Adrenal gland (tissue), 12 donors: ENCODE data around the gene ANKRD10. TPM values are rescaled to one million over a fixed set of nuclear protein-coding genes. Genes with fewer than 3 reads are reported as not detected.

Experiments
- DNase-seq, 7 donors: peaks; one replicate each; pipeline ENCODE4 v3.0.0-alpha.2; 2019 to 2020
- H3K27ac ChIP-seq, 5 donors: fragments of 200-600 bp; sonication (generic) in 4 of 5; 1 replicate in 3 of 5; 2 replicates in 2 of 5; pipeline versions ENCODE4 v1.5.1 to v1.8.0; 2016 to 2020; ENCODE audit warnings: mild to moderate bottlenecking in 1 of 5
- H3K27me3 ChIP-seq: fragments of 200-600 bp; 2 replicates; pipeline ENCODE4 v1.8.0; 2021
- H3K36me3 ChIP-seq, 2 donors: fragments of 200-600 bp; replicated peaks in 1 of 2; 1 replicate in 1 of 2; 2 replicates in 1 of 2; pipeline versions ENCODE4 v1.5.1 to v1.8.0; 2018 to 2022
- H3K4me1 ChIP-seq, 2 donors: fragments of 200-600 bp; replicated peaks in 1 of 2; 1 replicate in 1 of 2; 2 replicates in 1 of 2; pipeline versions ENCODE4 v1.5.1 to v1.8.0; 2018 to 2021
- H3K4me3 ChIP-seq, 4 donors: fragments of 200-600 bp; sonication (generic) in 3 of 4; one replicate each; pipeline ENCODE4 v1.5.1; 2016 to 2018
- H3K9me3 ChIP-seq, 3 donors: fragments of 200-600 bp; sonication (generic) in 1 of 3; replicated peaks in 1 of 3; 1 replicate in 2 of 3; 2 replicates in 1 of 3; pipeline versions ENCODE4 v1.5.1 to v1.8.0; 2016 to 2021
- POLR2A ChIP-seq, 2 donors: fragments of 450-650 bp; IDR thresholded peaks; one replicate each; pipeline ENCODE4 v1.6.1; 2017; ENCODE audit warnings: antibody characterized with exemption in 2 of 2, mild to moderate bottlenecking in 2 of 2, moderate library complexity in 1 of 2
- WGBS, 4 donors: extraction: QIAGEN DNeasy Blood & Tissue Kit in 2 of 4; methylation state at CpG; one replicate each; pipeline versions ENCODE4 v1.1.5 to v1.1.7; 2013 to 2017; 5-methylcytosine and 5-hydroxymethylcytosine counted together
- intact Hi-C, 2 donors: fragments of 100-400 bp; cut with DNase I; formaldehyde crosslinking; loops; one replicate each; pipeline versions ENCODE4 v1.14.1 to v1.15.0; 2022 to 2023
- polyA plus RNA-seq, 3 donors: library from polyadenylated mRNA; stranded (reverse); fragments of 200-250 nt in 2 of 3; fragments of 350-450 nt in 1 of 3; fragmentation: Illumina TruSeq in 1 of 3; extraction: RNeasy Lipid Tissue Mini Kit (QIAGEN cat#74804) in 1 of 3; gene quantifications; one replicate each; pipeline ENCODE4 v1.2.3, GENCODE V29; 2013 to 2014
- small RNA-seq, 2 donors: library from RNA; depleted of rRNA; stranded (forward); fragments of <200 nt; gene quantifications; one replicate each; pipeline ENCODE3, GENCODE V24; 2016
- total RNA-seq, 9 donors: library from RNA; depleted of rRNA in 4 of 9; stranded (reverse); fragments of >200 nt in 4 of 9; fragments of 120-200 nt in 1 of 9; fragmentation: NEBNext Ultra II Directional in 1 of 9; extraction: Animal tissue kit (Norgen Biotek cat#: 25700) in 1 of 9; gene quantifications; one replicate each; pipeline versions ENCODE4 v1.1.0 to v1.2.4, GENCODE V29; 2013 to 2023
- TF ChIP-seq, protein P1 (sequence below), 6 experiments: fragments of 450-650 bp in 4 of 6; fragments of 200-600 bp in 2 of 6; sonication (generic) in 1 of 6; IDR thresholded peaks; 1 replicate in 5 of 6; 2 replicates in 1 of 6; pipeline versions ENCODE4 v1.5.1 to v1.8.0; 2016 to 2021; ENCODE audit warnings: antibody characterized with exemption in 6 of 6, mild to moderate bottlenecking in 2 of 6, moderate library complexity in 1 of 6
- donor health status: healthy with polysubstance abuse.
- donor health status: Bipolar disorder and iron deficiency.
- donor health status: DM: yes; HTN: yes; CAD: no.
- donor health status: DM: no; HTN: no; CAD: no.
- donor health status: DM: no; HTN: no; CAD: no.
- donor health status: DM: yes; HTN: yes; CAD: no.

The ANKRD10 gene
- total and polyA plus RNA-seq, 12 donors: 36.5 to 159 (median 101) TPM

DNA sequence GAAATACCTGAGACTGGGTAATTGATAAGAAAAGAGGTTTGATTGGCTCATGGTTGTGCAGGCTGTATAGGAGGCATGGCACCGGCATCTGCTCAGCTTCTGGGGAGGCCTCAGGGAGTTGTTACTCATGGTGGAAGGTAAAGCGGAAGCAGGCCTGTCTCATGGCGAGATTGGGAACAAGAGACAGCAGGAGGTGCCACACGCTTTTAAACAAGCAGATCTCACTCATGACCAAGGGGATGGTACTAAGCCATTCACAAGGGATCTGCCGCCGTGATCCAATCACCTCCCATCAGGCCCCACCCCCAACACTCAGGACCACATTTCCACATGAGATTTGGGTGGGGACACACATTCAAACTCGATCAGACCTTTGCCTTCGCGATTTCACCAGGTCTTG, 86.2 kb downstream of the ANKRD10 start:
- DNase-seq: no peak
- intact Hi-C loops: loop anchor here in 1 of 2 donors (10.0 kb wide), 2 partner anchors 114 to 234 kb away; partner anchors contain the start of gene ING1
- peaks cover 4% of the 10 kb centered on the region for H3K27me3 ChIP-seq
- TF ChIP-seq POLR2A (IDR thresholded peaks at IDR 0.05): no peak
- TF ChIP-seq, protein P1, sequence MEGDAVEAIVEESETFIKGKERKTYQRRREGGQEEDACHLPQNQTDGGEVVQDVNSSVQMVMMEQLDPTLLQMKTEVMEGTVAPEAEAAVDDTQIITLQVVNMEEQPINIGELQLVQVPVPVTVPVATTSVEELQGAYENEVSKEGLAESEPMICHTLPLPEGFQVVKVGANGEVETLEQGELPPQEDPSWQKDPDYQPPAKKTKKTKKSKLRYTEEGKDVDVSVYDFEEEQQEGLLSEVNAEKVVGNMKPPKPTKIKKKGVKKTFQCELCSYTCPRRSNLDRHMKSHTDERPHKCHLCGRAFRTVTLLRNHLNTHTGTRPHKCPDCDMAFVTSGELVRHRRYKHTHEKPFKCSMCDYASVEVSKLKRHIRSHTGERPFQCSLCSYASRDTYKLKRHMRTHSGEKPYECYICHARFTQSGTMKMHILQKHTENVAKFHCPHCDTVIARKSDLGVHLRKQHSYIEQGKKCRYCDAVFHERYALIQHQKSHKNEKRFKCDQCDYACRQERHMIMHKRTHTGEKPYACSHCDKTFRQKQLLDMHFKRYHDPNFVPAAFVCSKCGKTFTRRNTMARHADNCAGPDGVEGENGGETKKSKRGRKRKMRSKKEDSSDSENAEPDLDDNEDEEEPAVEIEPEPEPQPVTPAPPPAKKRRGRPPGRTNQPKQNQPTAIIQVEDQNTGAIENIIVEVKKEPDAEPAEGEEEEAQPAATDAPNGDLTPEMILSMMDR (IDR thresholded peaks at IDR 0.05): no peak
- no peaks in the 10 kb centered on the region for H3K4me1 ChIP-seq
- no peaks in the 10 kb centered on the region for H3K9me3 ChIP-seq
- WGBS, 4 donors: 85 to 92% (median 88%) methylated on average over 9 of the region's 9 CpGs
- H3K36me3 ChIP-seq: no peaks in the 10 kb centered on the region
- H3K27ac ChIP-seq: no peak overlapping the region
- H3K4me3 ChIP-seq: no peak overlapping the region

Small RNA genes within 50 kb of the gene (small RNA-seq; reads per million reads assigned to genes)
- gene AL442128.1: 0 reads per million in 2 donors

Other genes with a start within 250 kb of the ANKRD10 start
- gene CARS2, start 209.0 kb downstream of the ANKRD10 start, total RNA-seq: 10 to 100 TPM; 38.5 to 87.1 (median 57.6) TPM
- 100 to 1,000 TPM in 2 of 3 donors, 10 to 100 TPM in 1; 54.3 to 254 (median 169) TPM for gene CARS2, start 209.0 kb downstream of the ANKRD10 start, polyA plus RNA-seq
- 10 to 100 TPM in 4 of 9 donors, 1 to 10 TPM in 5; 6.2 to 28.6 (median 9.3) TPM for gene ING1, start 201.4 kb downstream of the ANKRD10 start, total RNA-seq
- 1 to 10 TPM; 4.3 to 8.8 (median 8.8) TPM for gene ING1, start 201.4 kb downstream of the ANKRD10 start, polyA plus RNA-seq
- 10 to 100 TPM; 25.3 to 69.3 (median 59.5) TPM for gene ARHGEF7, start 200.2 kb upstream of the ANKRD10 start, total RNA-seq
- gene ARHGEF7, start 200.2 kb upstream of the ANKRD10 start, polyA plus RNA-seq: 10 to 100 TPM; 34.5 to 36.5 (median 36.1) TPM